Measurements from ENCODE around the gene ELMOD3. TPM values are rescaled to one million over a fixed set of nuclear protein-coding genes. Genes with fewer than 3 reads are reported as not detected.
A peak's percentile ranks its signal among the peaks of the same experiment; 100 is the strongest.

The ELMOD3 gene
- total and polyA plus RNA-seq, 7 donors, result 16.0 to 33.2 (median 18.9) TPM

- DNase-seq (peak in 1 of 2 donors; percentile 48), ATAC-seq (no peak)
- Histone ChIP-seq H3K27me3 (ENCODE audit: insufficient read depth in 3 of 3, low read length in 2 of 3) (no peaks in the 10 kb centered on the region), H3K4me3 (no peak overlapping the region), H3K27ac (no peak overlapping the region), H3K9me3 (no peaks in the 10 kb centered on the region), H3K36me3 (ENCODE audit: insufficient read depth in 1 of 2, low read depth in 1 of 2) (peaks cover 2 to 74% of the 10 kb centered on the region in 2 donors), H3K4me1 (peaks cover 5% of the 10 kb centered on the region)
- WGBS, 3 donors, result 83 to 86% (median 83%) methylated on average over 9 of the region's 9 CpGs
- intact Hi-C loops (cut with DNase I), result no loop called here
- no peak for TF ChIP-seq CTCF (IDR thresholded peaks at IDR 0.05)
These were observed 34.4 kb downstream of the ELMOD3 start for GRCh38 chr2:85388878-85389538.

GRCh38 chr2:85390941-85391669 is 36.5 kb downstream of the ELMOD3 start:
- WGBS, 3 donors, result 81 to 84% (median 82%) methylated on average over 11 of the region's 11 CpGs
- no peaks in the 10 kb centered on the region for H3K27me3 ChIP-seq (ENCODE audit: insufficient read depth in 3 of 3, low read length in 2 of 3)
- intact Hi-C loops (cut with DNase I), result no loop called here

GRCh38 chr2:85393836-85394235 is 39.3 kb downstream of the ELMOD3 start:
- intact Hi-C loops (cut with DNase I), result no loop called here
- H3K27ac ChIP-seq, result peak overlapping the region; percentile 30

More at GRCh38 chr2:85390941-85391669, 36.5 kb downstream of the ELMOD3 start:
- ATAC-seq, result peak in 3 of 4 donors; percentile 20 to 49 (median 24)
- H3K4me3 ChIP-seq, result no peak overlapping the region
- peaks cover 11% of the 10 kb centered on the region for H3K4me1 ChIP-seq
- peaks cover 2 to 53% of the 10 kb centered on the region in 2 donors for H3K36me3 ChIP-seq (ENCODE audit: insufficient read depth in 1 of 2, low read depth in 1 of 2)
- no peak overlapping the region for H3K27ac ChIP-seq
- peak; percentile 43 for TF ChIP-seq CTCF (IDR thresholded peaks at IDR 0.05)
- H3K9me3 ChIP-seq, result no peaks in the 10 kb centered on the region
- DNase-seq, result peak; percentile 66 to 81

GRCh38 chr2:85394261-85394681 is 39.7 kb downstream of the ELMOD3 start:
- WGBS, 3 donors, result 19 to 33% (median 26%) methylated on average over 4 of the region's 4 CpGs
- ATAC-seq, result peak; percentile 83 to 92 (median 87)
- H3K27me3 ChIP-seq (ENCODE audit: insufficient read depth in 3 of 3, low read length in 2 of 3), result no peaks in the 10 kb centered on the region
- intact Hi-C loops (cut with DNase I), result no loop called here
- peaks cover 0 to 21% of the 10 kb centered on the region in 2 donors for H3K36me3 ChIP-seq (ENCODE audit: insufficient read depth in 1 of 2, low read depth in 1 of 2)
- TF ChIP-seq CTCF (IDR thresholded peaks at IDR 0.05), result no peak
- peaks cover 11% of the 10 kb centered on the region for H3K4me1 ChIP-seq
- DNase-seq, result peak; percentile 64 to 77
- no peak overlapping the region for H3K4me3 ChIP-seq
- H3K27ac ChIP-seq, result peak overlapping the region; percentile 30
- H3K9me3 ChIP-seq, result no peaks in the 10 kb centered on the region

More at GRCh38 chr2:85393836-85394235, 39.3 kb downstream of the ELMOD3 start:
- ATAC-seq, result peak; percentile 19 to 68 (median 62)
- no peak for TF ChIP-seq CTCF (IDR thresholded peaks at IDR 0.05)
- Histone ChIP-seq H3K9me3 (no peaks in the 10 kb centered on the region), H3K4me1 (peaks cover 11% of the 10 kb centered on the region), H3K36me3 (ENCODE audit: insufficient read depth in 1 of 2, low read depth in 1 of 2) (peaks cover 0 to 25% of the 10 kb centered on the region in 2 donors), H3K4me3 (no peak overlapping the region), H3K27me3 (ENCODE audit: insufficient read depth in 3 of 3, low read length in 2 of 3) (no peaks in the 10 kb centered on the region)
- no peak for DNase-seq
- WGBS, 3 donors, result 66 to 79% (median 73%) methylated on average over 4 of the region's 4 CpGs
